GM19328 (cell line): ENCODE results near the gene PSMA7.
"Not testable (repeated sequence)": the region's sequence is repeated elsewhere in the genome, so short reads cannot be mapped to it uniquely, and the experiment has no call there.

Source experiments
- ATAC-seq: cut with Tn5 transposase; IDR thresholded peaks from one replicate; pipeline ENCODE4 v1.9.1; 2021; ENCODE audit warnings: mild to moderate bottlenecking, moderate library complexity; ENCODE audit not compliant: unreplicated experiment

The PSMA7 gene

DNA sequence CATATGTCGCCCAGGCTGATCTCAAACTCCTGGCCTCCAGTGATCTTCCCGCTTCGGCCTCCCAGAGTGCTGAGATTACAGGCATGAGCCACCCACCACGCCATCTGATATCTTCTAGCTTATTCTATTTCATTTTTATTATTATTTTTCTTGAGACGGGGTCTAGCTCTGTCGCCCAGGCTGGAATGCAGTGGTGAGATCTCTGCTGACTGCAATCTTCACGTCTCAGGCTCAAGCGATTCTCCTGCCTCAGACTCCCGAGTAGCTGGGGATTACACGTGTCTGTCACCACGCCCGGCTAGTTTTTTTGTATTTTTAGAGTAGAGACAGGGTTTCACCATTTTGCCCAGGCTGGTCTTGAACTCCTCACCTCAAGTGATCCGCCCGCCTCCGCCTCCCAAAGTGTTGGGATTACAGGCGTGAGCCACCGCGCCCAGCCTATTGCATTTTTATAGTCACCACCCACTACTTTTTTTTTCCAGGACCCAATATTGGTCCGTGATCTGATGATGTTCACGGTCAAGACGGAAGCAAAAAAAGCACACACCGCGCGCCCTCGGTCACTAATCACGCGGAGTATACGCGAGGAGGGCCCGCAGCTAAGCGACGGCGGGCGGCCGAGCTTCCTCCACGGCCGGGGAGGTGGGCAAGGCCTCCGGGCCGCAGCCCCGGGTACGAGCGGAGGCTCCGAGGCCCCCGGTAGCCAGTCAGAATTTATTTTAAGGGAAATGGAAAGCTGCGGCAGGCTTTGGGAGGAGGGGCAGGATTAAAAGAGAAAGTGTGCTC is 22.0 kb downstream of the PSMA7 start:
- peak; percentile 2 for ATAC-seq

DNA sequence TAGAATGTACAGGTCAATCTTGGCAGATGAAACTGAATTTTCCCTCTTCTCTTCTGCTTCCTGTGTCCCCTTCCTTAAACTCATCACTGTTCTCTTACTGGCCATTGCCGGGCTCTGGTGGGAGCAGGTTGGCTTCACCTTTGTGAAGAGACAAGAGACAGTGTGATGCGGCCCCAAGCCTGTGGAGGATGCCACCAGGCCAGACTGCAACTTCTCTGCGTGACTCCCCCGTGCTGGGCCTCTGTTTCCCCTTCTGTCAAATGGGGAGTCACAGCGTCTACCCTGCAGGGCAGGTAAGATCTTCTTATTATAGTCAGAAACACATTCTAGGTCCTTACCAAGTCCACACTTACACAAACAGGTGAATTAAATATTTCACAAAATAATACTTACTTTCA is 22.8 kb downstream of the PSMA7 start:
- no peak for ATAC-seq

- ATAC-seq: no peak
These were observed 23.4 kb downstream of the PSMA7 start for GRCh38 chr20:62119591-62120364.

DNA sequence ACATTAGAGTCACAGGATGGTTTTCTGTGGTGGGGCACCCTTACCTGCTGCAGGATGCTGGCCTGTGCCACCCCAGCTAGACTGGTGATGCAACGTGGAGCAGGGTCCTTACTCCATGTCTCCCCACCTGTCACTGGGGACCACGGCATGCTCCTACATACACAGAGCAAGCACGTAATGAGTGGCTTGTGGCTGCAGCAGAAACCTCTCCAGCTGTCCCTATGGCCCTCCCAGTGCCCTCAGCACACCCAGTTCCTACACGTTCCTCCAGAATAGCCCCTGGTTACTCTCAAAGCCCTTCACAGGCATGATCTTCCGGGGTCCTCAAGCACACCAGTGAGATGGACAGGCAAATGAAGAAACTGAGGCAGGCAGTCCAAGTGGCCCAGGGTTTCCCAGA is 24.1 kb downstream of the PSMA7 start:
- no peak for ATAC-seq

GRCh38 chr20:62118113-62119043 is 24.8 kb downstream of the PSMA7 start:
- no peak for ATAC-seq

GRCh38 chr20:62117658-62118057 is 25.5 kb downstream of the PSMA7 start:
- no peak for ATAC-seq

- no peak for ATAC-seq
These were observed 25.9 kb downstream of the PSMA7 start for GRCh38 chr20:62117362-62117646.

- no peak for ATAC-seq
These were observed 26.4 kb downstream of the PSMA7 start for GRCh38 chr20:62116558-62117361.

GRCh38 chr20:62115800-62116407 is 27.3 kb downstream of the PSMA7 start:
- not testable (repeated sequence) for ATAC-seq

GRCh38 chr20:62114894-62115293 is 28.3 kb downstream of the PSMA7 start:
- no peak for ATAC-seq

DNA sequence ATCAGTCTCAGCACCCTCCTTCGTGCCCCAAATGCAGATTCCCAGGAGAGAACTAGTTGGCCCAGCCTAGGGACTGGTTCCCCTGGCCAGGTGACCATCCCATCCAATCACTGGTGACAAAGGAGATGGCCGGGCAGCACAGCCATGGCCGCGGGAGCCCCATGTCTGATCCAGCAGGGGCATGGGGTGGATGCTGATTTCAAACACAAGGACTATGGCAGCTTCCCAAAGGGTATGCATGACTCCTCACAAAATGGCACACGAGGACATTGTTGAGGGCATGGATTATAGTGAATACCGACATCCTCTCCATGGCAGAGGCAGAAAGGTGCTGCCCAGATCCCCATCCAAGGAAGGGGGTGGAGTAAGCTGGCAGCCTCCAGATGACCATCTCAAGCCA is 30.8 kb downstream of the PSMA7 start:
- no peak for ATAC-seq

DNA sequence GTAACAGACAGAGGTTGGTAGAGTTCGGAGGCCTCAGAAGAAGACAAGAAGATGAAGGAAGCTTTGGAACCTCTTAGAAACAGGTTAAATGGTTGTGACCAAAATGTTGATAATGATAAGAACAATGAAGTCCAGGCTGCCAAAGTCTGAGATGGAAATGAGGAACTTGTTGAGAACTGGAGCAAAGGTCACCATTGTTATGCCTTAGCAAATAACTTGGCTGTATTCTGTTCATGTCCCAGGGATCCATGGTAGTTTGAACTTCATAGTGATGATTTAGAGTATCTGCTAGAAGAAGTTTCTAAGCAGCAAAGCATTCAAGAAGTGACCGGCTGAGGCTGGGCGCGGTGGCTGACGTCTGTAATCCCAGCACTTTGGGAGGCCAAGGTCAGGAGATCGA is 32.0 kb downstream of the PSMA7 start:
- ATAC-seq: no peak

- ATAC-seq: no peak
These were observed 37.6 kb downstream of the PSMA7 start for GRCh38 chr20:62105592-62105991.

- no peak for ATAC-seq
These were observed 38.3 kb downstream of the PSMA7 start for GRCh38 chr20:62104791-62105345.

GRCh38 chr20:62104234-62104789 is 38.9 kb downstream of the PSMA7 start:
- no peak for ATAC-seq

- ATAC-seq: no peak
These were observed 39.5 kb downstream of the PSMA7 start for GRCh38 chr20:62103508-62104233.

DNA sequence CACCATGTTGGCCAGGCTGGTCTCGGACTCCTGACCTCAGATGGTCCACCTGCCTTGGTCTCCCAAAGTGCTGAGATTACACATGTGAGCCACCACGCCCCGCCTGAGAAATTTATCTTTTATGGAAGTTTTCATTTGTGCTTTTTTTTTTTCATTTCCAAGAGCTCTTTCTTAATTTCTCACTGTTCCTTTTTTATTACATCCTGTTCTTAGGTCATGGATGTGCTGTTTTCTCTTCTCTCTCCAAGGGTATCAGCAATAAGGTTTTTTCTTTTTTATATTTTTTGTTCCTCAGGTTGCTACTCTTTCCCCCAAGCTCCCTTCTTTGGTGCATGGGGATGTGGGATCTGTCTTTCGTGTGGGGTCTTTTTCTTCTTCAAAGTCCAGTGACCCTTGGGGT is 42.1 kb downstream of the PSMA7 start:
- ATAC-seq: no peak

DNA sequence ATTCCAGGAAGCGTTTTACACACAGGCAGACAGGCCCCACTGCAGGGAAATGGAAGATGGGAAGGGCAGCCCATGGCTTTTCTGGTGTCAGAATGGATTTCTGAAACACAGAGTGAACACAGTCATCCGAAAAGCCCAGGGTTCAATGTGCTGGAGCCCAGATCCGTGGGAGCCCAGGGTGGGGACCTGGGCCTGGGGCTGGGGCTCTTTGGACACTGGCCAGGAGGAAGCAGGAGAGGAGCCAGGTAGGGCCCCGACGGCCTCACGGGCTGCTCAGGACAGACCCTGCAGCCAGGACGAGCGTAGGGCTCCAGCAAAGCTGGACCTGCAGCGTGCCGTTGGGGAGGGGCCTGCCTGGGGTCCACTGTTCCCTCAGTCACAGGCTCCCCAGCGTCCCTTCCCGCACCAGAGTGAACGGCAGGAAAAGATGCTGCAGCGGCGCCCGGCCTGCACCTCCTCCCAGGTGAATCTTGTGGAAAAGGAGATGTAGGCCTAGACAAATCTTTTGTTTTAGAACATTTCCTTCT is 45.2 kb downstream of the PSMA7 start:
- no peak for ATAC-seq
